HCT116 (cell line): ENCODE data around the gene PRRC2C. TPM values are rescaled to one million over a fixed set of nuclear protein-coding genes. Genes with fewer than 3 reads are reported as not detected.

Experiments
- ATAC-seq: fragments of 200-7000 bp; cut with Tn5 transposase; 2 replicates; pipeline ENCODE4 v1.9.1; 2020; ENCODE audit warnings: mild to moderate bottlenecking, moderate library complexity
- BruUV-seq: library from RNA; stranded (reverse); fragments of 400-500 nt; replicated peaks from 2 replicates; lab custom pipeline; 2021; lab: Mats Ljungman, UMichigan
- CTCF ChIA-PET: fragments of 300-600 bp; sonication (Branson Sonifier 250); formaldehyde crosslinking; loops from one replicate; lab custom pipeline; 2021; ENCODE audit warnings: antibody characterized with exemption; lab: Charles Lee
- POLR2A ChIA-PET: fragments of 300-600, 350-600 bp; sonication (Branson Sonifier 250); formaldehyde crosslinking; loops from one replicate; lab custom pipeline; 2021; ENCODE audit warnings: antibody characterized with exemption; lab: Charles Lee
- RAD21 ChIA-PET, 2 experiments: fragments of 300-600 bp; sonication (Branson Sonifier 250); formaldehyde crosslinking; loops; one replicate each; lab custom pipeline; 2023; ENCODE audit warnings: low total read pairs in 2 of 2; ENCODE audit not compliant: uncharacterized antibody in 2 of 2, unreplicated experiment in 2 of 2, low non-redundant PET in 1 of 2; lab: Charles Lee
- DNase-seq: peaks from one replicate; pipeline ENCODE4 v3.0.0-alpha.2; 2010; ENCODE audit warnings: low read depth, low spot score
- H2AFZ ChIP-seq: fragments of 200-600 bp; shearing (Covaris generic), sonication (generic); 2 replicates; pipeline ENCODE4 v1.6.1; 2017; ENCODE audit warnings: low read depth, mixed run types, mixed read lengths, antibody characterized with exemption, low read length; ENCODE audit not compliant: poor library complexity, severe bottlenecking
- H3K27ac ChIP-seq: 2 replicates; pipeline ENCODE4 v1.5.1; 2012; ENCODE audit warnings: low read depth, low read length
- H3K27me3 ChIP-seq: fragments of 200-600 bp; sonication (generic); 2 replicates; pipeline ENCODE4 v1.6.1; 2016; ENCODE audit warnings: mixed run types, low read length, mixed read lengths; ENCODE audit not compliant: insufficient read depth
- H3K36me3 ChIP-seq, 2 experiments: fragments of 200-500 bp in 1 of 2; fragments of 200-600 bp in 1 of 2; sonication (Bioruptor generic) in 1 of 2; sonication (generic) in 1 of 2; 2 replicates each; pipeline versions ENCODE4 v1.5.1 to v1.6.1; 2014 to 2016; ENCODE audit warnings: low read length in 2 of 2, inconsistent platforms in 1 of 2, mixed read lengths in 1 of 2, mixed run types in 1 of 2; ENCODE audit not compliant: insufficient read depth in 2 of 2, control insufficient read depth in 1 of 2
- H3K4me1 ChIP-seq, 2 experiments: fragments of 200-600 bp in 1 of 2; sonication (generic) in 1 of 2; 2 replicates each; pipeline versions ENCODE4 v1.5.1 to v1.6.1; 2012 to 2017; ENCODE audit warnings: low read length in 2 of 2, inconsistent platforms in 1 of 2, mild to moderate bottlenecking in 1 of 2, mixed read lengths in 1 of 2, mixed run types in 1 of 2, moderate library complexity in 1 of 2; ENCODE audit not compliant: insufficient read depth in 2 of 2, control insufficient read depth in 1 of 2
- H3K4me2 ChIP-seq: fragments of 200-600 bp; sonication (generic); 2 replicates; pipeline ENCODE4 v1.6.1; 2017; ENCODE audit warnings: mixed run types, low read length, mixed read lengths
- H3K4me3 ChIP-seq, 2 experiments: fragments of 200-600 bp in 1 of 2; sonication (generic) in 1 of 2; replicated peaks in 1 of 2; 2 replicates each; pipeline ENCODE4 v1.5.1; 2011 to 2016; ENCODE audit warnings: low read length in 2 of 2, control low read depth in 1 of 2, low read depth in 1 of 2, mild to moderate bottlenecking in 1 of 2, mixed read lengths in 1 of 2, mixed run types in 1 of 2
- H3K79me2 ChIP-seq: fragments of 200-600 bp; sonication (generic); 2 replicates; pipeline ENCODE4 v1.6.1; 2017; ENCODE audit warnings: mild to moderate bottlenecking, mixed run types, low read length, moderate library complexity, mixed read lengths; ENCODE audit not compliant: insufficient read depth
- H3K9ac ChIP-seq: fragments of 200-600 bp; sonication (generic); 2 replicates; pipeline ENCODE4 v1.6.1; 2016; ENCODE audit warnings: low read length, mixed read lengths
- H3K9me2 ChIP-seq: fragments of 200-600 bp; sonication (generic), shearing (Covaris generic); 2 replicates; pipeline ENCODE4 v1.6.1; 2017; ENCODE audit warnings: mixed run types, mild to moderate bottlenecking, moderate library complexity; ENCODE audit not compliant: insufficient read depth
- H3K9me3 ChIP-seq, 2 experiments: fragments of 200-500 bp in 1 of 2; fragments of 200-600 bp in 1 of 2; sonication (Bioruptor generic) in 1 of 2; sonication (generic) in 1 of 2; 2 replicates each; pipeline ENCODE4 v1.6.1; 2014 to 2017; ENCODE audit warnings: low read length in 2 of 2, mixed read lengths in 2 of 2, inconsistent platforms in 1 of 2, low read depth in 1 of 2, mild to moderate bottlenecking in 1 of 2, mixed run types in 1 of 2, moderate library complexity in 1 of 2; ENCODE audit not compliant: control insufficient read depth in 1 of 2, insufficient read depth in 1 of 2
- H4K20me1 ChIP-seq: fragments of 200-600 bp; sonication (generic), shearing (Covaris generic); 2 replicates; pipeline ENCODE4 v1.6.1; 2017; ENCODE audit warnings: mixed run types, mild to moderate bottlenecking, moderate library complexity; ENCODE audit not compliant: insufficient read depth
- CBX3 ChIP-seq: IDR thresholded peaks from 2 replicates; pipeline ENCODE4 v1.6.1; 2012; ENCODE audit warnings: low read depth
- CTCF ChIP-seq, 3 experiments: fragments of 200-600 bp in 1 of 3; sonication (generic) in 1 of 3; IDR thresholded peaks in 2 of 3; conservative IDR thresholded peaks in 1 of 3; 2 replicates each; pipeline ENCODE4 v1.5.1; 2012 to 2017; ENCODE audit warnings: low read depth in 2 of 3, low read length in 2 of 3, antibody characterized with exemption in 1 of 3, borderline replicate concordance in 1 of 3, control low read depth in 1 of 3, mild to moderate bottlenecking in 1 of 3, mixed read lengths in 1 of 3, mixed run types in 1 of 3, moderate library complexity in 1 of 3; ENCODE audit not compliant: insufficient read depth in 1 of 3
- EGR1 ChIP-seq: IDR thresholded peaks from 2 replicates; pipeline ENCODE4 v1.6.1; 2012; ENCODE audit warnings: low read depth
- ELF1 ChIP-seq: IDR thresholded peaks from 2 replicates; pipeline ENCODE4 v1.6.1; 2012; ENCODE audit warnings: low read depth, borderline replicate concordance
- EZH2 ChIP-seq: fragments of 200-600 bp; sonication (generic); IDR thresholded peaks from 2 replicates; pipeline ENCODE4 v1.6.1; 2017; ENCODE audit warnings: antibody characterized with exemption, mixed run types
- FOSL1 ChIP-seq: IDR thresholded peaks from 2 replicates; pipeline ENCODE4 v1.6.1; 2012; ENCODE audit warnings: low read depth
- JUND ChIP-seq: IDR thresholded peaks from 2 replicates; pipeline ENCODE4 v1.6.1; 2012
- POLR2A ChIP-seq: IDR thresholded peaks from 2 replicates; pipeline ENCODE4 v1.7.0; 2011; ENCODE audit warnings: borderline replicate concordance; ENCODE audit not compliant: insufficient read depth, insufficient read length; ENCODE audit errors: extremely low read depth
- POLR2AphosphoS5 ChIP-seq: IDR thresholded peaks from 2 replicates; pipeline ENCODE4 v1.6.1; 2011; ENCODE audit warnings: mild to moderate bottlenecking, low read depth, low read length, moderate library complexity
- RAD21 ChIP-seq: IDR thresholded peaks from 2 replicates; pipeline ENCODE4 v1.6.1; 2012; ENCODE audit warnings: low read depth, mild to moderate bottlenecking
- SIN3A ChIP-seq: IDR thresholded peaks from 2 replicates; pipeline ENCODE4 v1.6.1; 2012; ENCODE audit warnings: low read depth
- SP1 ChIP-seq: IDR thresholded peaks from 2 replicates; pipeline ENCODE4 v1.6.1; 2012; ENCODE audit warnings: low read depth
- SRF ChIP-seq: IDR thresholded peaks from 2 replicates; pipeline ENCODE4 v1.6.1; 2012; ENCODE audit warnings: low read depth
- ZNF274 ChIP-seq: fragments of 200-500 bp; sonication (Bioruptor generic); IDR thresholded peaks from 2 replicates; pipeline ENCODE4 v1.6.1; 2014; ENCODE audit warnings: mild to moderate bottlenecking, low read depth, low read length, inconsistent platforms
- intact Hi-C: fragments of 100-400 bp; cut with micrococcal nuclease; formaldehyde crosslinking; loops from 2 replicates; pipeline ENCODE4 v1.10.0; 2022
- total RNA-seq: library from RNA; stranded (reverse); gene quantifications from one replicate; pipeline ENCODE4 v1.2.1, GENCODE V29; 2021; ENCODE audit not compliant: unreplicated experiment
- TF ChIP-seq, protein P1 (sequence below): IDR thresholded peaks from 2 replicates; pipeline ENCODE4 v1.6.1; 2012

The PRRC2C gene
- total RNA-seq, 1 experiment from 2014 or later = 154 TPM

GRCh38 chr1:171606402-171606941, 121.1 kb downstream of the PRRC2C start:
- no peak overlapping the region for H2AFZ ChIP-seq
- no peaks in the 10 kb centered on the region for H3K9me2 ChIP-seq
- ChIA-PET RAD21 (no interaction called here), CTCF (no interaction called here)
- no peaks in the 10 kb centered on the region for H4K20me1 ChIP-seq
- no peak for ATAC-seq
- no peak overlapping the region for H3K27ac ChIP-seq
- no peak overlapping the region for H3K4me2 ChIP-seq
- no peak overlapping the region for H3K9ac ChIP-seq
- H3K79me2 ChIP-seq = no peaks in the 10 kb centered on the region
- no peaks in the 10 kb centered on the region for H3K36me3 ChIP-seq
- TF ChIP-seq EZH2 = no peak
- no peak for TF ChIP-seq SRF
- TF ChIP-seq CBX3 = no peak
- TF ChIP-seq ZNF274 = no peak
- TF ChIP-seq, protein P1, sequence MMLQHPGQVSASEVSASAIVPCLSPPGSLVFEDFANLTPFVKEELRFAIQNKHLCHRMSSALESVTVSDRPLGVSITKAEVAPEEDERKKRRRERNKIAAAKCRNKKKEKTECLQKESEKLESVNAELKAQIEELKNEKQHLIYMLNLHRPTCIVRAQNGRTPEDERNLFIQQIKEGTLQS = no peak
- TF ChIP-seq RAD21 = no peak
- no peak for TF ChIP-seq POLR2A
- no peak for TF ChIP-seq EGR1
- no peak for TF ChIP-seq POLR2AphosphoS5
- TF ChIP-seq FOSL1 = no peak
- no peak for TF ChIP-seq SIN3A
- TF ChIP-seq CTCF (IDR thresholded peaks at IDR 0.05 in 2 of 3, conservative IDR thresholded peaks at IDR 0.05 in 1 of 3; ENCODE audit: borderline replicate concordance in 1 of 3, insufficient read depth in 1 of 3, low read depth in 2 of 3, low read length in 2 of 3) = no peak
- TF ChIP-seq JUND = no peak
- TF ChIP-seq SP1 = no peak
- no peak for TF ChIP-seq ELF1
- TF ChIP-seq, all 23 proteins: peak for 0
- Histone ChIP-seq H3K27me3 (no peaks in the 10 kb centered on the region), H3K9me3 (no peaks in the 10 kb centered on the region), H3K4me3 (no peak overlapping the region), H3K4me1 (no peaks in the 10 kb centered on the region)
- POLR2A ChIA-PET = no interaction called here
- no peak for DNase-seq
- BruUV-seq = no TSS peak
- intact Hi-C loops = no loop called here
